Measurements from ENCODE around the gene TIMM10B. TPM values are rescaled to one million over a fixed set of nuclear protein-coding genes. Genes with fewer than 3 reads are reported as not detected.

TIMM10B gene
- total and polyA plus RNA-seq, 2 donors from 2014 or later, result 34.6 to 44.7 TPM

- Histone ChIP-seq H3K4me1 (ENCODE audit: control insufficient read depth in 2 of 3, insufficient read depth in 2 of 3, low read depth in 1 of 3, low read length in 3 of 3) (peaks cover 4 to 28% (median 8%) of the 10 kb centered on the region in 3 donors), H3K9me3 (ENCODE audit: control insufficient read depth in 2 of 3, insufficient read depth in 1 of 3, low read length in 3 of 3) (no peaks in the 10 kb centered on the region), H3K27me3 (ENCODE audit: control insufficient read depth, insufficient read depth, low read length) (no peaks in the 10 kb centered on the region), H3K4me3 (ENCODE audit: low read length in 3 of 3) (no peak overlapping the region), H3K36me3 (ENCODE audit: control insufficient read depth in 2 of 3, insufficient read depth in 3 of 3, low read length in 3 of 3) (peaks cover 0 to 16% (median 15%) of the 10 kb centered on the region in 3 donors), H3K9ac (ENCODE audit: low read length in 3 of 3) (no peak overlapping the region), H3K27ac (ENCODE audit: low read depth in 2 of 2, low read length in 2 of 2) (no peak overlapping the region)
- TF ChIP-seq, protein P1, sequence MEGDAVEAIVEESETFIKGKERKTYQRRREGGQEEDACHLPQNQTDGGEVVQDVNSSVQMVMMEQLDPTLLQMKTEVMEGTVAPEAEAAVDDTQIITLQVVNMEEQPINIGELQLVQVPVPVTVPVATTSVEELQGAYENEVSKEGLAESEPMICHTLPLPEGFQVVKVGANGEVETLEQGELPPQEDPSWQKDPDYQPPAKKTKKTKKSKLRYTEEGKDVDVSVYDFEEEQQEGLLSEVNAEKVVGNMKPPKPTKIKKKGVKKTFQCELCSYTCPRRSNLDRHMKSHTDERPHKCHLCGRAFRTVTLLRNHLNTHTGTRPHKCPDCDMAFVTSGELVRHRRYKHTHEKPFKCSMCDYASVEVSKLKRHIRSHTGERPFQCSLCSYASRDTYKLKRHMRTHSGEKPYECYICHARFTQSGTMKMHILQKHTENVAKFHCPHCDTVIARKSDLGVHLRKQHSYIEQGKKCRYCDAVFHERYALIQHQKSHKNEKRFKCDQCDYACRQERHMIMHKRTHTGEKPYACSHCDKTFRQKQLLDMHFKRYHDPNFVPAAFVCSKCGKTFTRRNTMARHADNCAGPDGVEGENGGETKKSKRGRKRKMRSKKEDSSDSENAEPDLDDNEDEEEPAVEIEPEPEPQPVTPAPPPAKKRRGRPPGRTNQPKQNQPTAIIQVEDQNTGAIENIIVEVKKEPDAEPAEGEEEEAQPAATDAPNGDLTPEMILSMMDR (IDR thresholded peaks at IDR 0.05; ENCODE audit: borderline replicate concordance, extremely low read depth, insufficient read depth), result no peak
- FAIRE-seq (no peak), DNase-seq (no peak)
- intact Hi-C loops (cut with DNase I), result no loop called here
These were observed 5.4 kb upstream of the TIMM10B start for GRCh38 chr11:6475936-6476335.

DNA sequence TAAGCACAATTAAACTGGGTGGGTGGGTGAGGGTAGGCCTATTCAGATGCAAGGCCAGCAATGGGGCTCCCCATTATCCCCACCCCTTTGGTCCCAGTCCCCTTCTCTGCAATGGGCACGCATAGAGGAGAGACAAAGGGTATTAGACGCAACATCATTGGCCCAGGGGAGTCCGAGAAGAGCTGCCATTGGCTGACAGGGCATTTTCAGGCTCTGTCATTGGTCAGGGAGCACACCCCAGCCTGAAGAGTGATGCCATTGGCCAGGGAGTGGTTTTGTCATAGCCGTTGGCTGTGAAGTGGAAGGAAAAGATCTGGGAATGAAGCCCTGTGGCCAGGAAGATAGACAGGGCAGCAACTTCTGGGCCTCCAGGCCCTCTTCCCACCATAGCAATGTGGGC is 4.7 kb upstream of the TIMM10B start:
- Histone ChIP-seq H3K36me3 (ENCODE audit: control insufficient read depth in 2 of 3, insufficient read depth in 3 of 3, low read length in 3 of 3) (peaks cover 0 to 16% (median 15%) of the 10 kb centered on the region in 3 donors), H3K27me3 (ENCODE audit: control insufficient read depth, insufficient read depth, low read length) (no peaks in the 10 kb centered on the region), H3K9me3 (ENCODE audit: control insufficient read depth in 2 of 3, insufficient read depth in 1 of 3, low read length in 3 of 3) (no peaks in the 10 kb centered on the region), H3K9ac (ENCODE audit: low read length in 3 of 3) (no peak overlapping the region), H3K4me3 (ENCODE audit: low read length in 3 of 3) (no peak overlapping the region), H3K4me1 (ENCODE audit: control insufficient read depth in 2 of 3, insufficient read depth in 2 of 3, low read depth in 1 of 3, low read length in 3 of 3) (peaks cover 4 to 28% (median 8%) of the 10 kb centered on the region in 3 donors), H3K27ac (ENCODE audit: low read depth in 2 of 2, low read length in 2 of 2) (no peak overlapping the region)
- DNase-seq (no peak), FAIRE-seq (no peak)
- intact Hi-C loops (cut with DNase I), result no loop called here
- TF ChIP-seq, protein P1 (IDR thresholded peaks at IDR 0.05; ENCODE audit: borderline replicate concordance, extremely low read depth, insufficient read depth), result no peak

DNA sequence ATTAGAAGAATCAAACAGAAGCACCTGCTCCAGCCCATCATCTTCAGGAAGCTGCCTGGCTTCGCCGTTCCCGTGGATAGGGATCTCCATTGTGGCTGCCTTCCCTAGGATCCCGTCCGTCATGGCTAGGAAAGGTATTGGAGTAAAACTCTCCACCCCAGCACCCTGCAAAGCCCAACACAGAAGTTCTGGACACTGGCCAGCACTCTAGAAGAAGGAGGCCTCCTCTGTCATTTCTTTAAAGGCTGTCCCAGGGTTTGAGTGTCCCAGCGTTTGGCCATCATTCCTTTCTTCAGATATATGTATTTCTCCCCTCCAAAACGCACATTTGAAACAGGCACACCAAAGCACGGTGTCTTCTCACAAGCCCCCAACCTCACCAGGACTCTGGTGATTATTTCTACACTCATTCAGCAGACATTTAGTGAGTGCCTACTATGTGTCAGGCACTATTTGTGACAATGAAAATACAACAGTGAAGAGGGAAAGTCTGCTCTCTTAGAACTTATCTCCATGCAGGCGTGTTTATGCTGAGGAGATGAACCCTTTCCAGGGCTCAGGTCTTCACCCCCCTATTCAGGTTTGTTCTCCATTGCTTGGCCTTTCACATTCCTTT is 894 bp upstream of the TIMM10B start:
- TF ChIP-seq, protein P1 (IDR thresholded peaks at IDR 0.05; ENCODE audit: borderline replicate concordance, extremely low read depth, insufficient read depth), result no peak
- H3K9me3 ChIP-seq (ENCODE audit: control insufficient read depth in 2 of 3, insufficient read depth in 1 of 3, low read length in 3 of 3), result no peaks in the 10 kb centered on the region
- peak overlapping the region; percentile 94 to 97 (median 96) for H3K4me3 ChIP-seq (ENCODE audit: low read length in 3 of 3)
- H3K27me3 ChIP-seq (ENCODE audit: control insufficient read depth, insufficient read depth, low read length), result no peaks in the 10 kb centered on the region
- intact Hi-C loops (cut with DNase I), result no loop called here
- H3K27ac ChIP-seq (ENCODE audit: low read depth in 2 of 2, low read length in 2 of 2), result peak overlapping the region; percentile 89 to 93
- peaks cover 9 to 22% (median 14%) of the 10 kb centered on the region in 3 donors for H3K4me1 ChIP-seq (ENCODE audit: control insufficient read depth in 2 of 3, insufficient read depth in 2 of 3, low read depth in 1 of 3, low read length in 3 of 3)
- peaks cover 3 to 33% (median 29%) of the 10 kb centered on the region in 3 donors for H3K36me3 ChIP-seq (ENCODE audit: control insufficient read depth in 2 of 3, insufficient read depth in 3 of 3, low read length in 3 of 3)
- DNase-seq, result no peak
- FAIRE-seq, result no peak
- H3K9ac ChIP-seq (ENCODE audit: low read length in 3 of 3), result peak overlapping the region; percentile 24 to 93 (median 77)

Data from kidney (tissue), 14 donors.